Measurements from ENCODE around the gene GALNT18.

GRCh38 chr11:11383995-11384394 is 237.8 kb downstream of the GALNT18 start:
- TF ChIP-seq CTCF (IDR thresholded peaks at IDR 0.05), result no peak
- no peak for TF ChIP-seq POLR2AphosphoS5 (IDR thresholded peaks at IDR 0.05)

Measured in breast epithelium (tissue), 3 donors.